ENCODE data around the gene BTNL9. TPM values are rescaled to one million over a fixed set of nuclear protein-coding genes. Genes with fewer than 3 reads are reported as not detected.

The BTNL9 gene
- total RNA-seq, 2 donors from 2014 or later = 10.7 to 20.5 TPM

GRCh38 chr5:181064987-181065386 is 24.9 kb downstream of the BTNL9 start:
- Histone ChIP-seq H3K4me3 (no peak overlapping the region), H3K27me3 (replicated peaks; ENCODE audit: insufficient read depth) (peaks cover 5% of the 10 kb centered on the region), H3K27ac (no peak overlapping the region), H3K4me1 (ENCODE audit: control insufficient read depth in 1 of 2, low read depth in 2 of 2) (no peaks in the 10 kb centered on the region), H3K36me3 (no peaks in the 10 kb centered on the region), H3K9me3 (no peaks in the 10 kb centered on the region)
- no peak for ATAC-seq (ENCODE audit: insufficient number of reproducible peaks, low FRiP score, low read depth)
- no peak for DNase-seq (ENCODE audit: low spot score)
- no peak for TF ChIP-seq CTCF (IDR thresholded peaks at IDR 0.05)

- Histone ChIP-seq H3K36me3 (no peaks in the 10 kb centered on the region), H3K4me1 (ENCODE audit: control insufficient read depth in 1 of 2, low read depth in 2 of 2) (no peaks in the 10 kb centered on the region), H3K27me3 (replicated peaks; ENCODE audit: insufficient read depth) (no peaks in the 10 kb centered on the region), H3K9me3 (no peaks in the 10 kb centered on the region), H3K4me3 (no peak overlapping the region), H3K27ac (no peak overlapping the region)
- DNase-seq (ENCODE audit: low spot score) (no peak), ATAC-seq (ENCODE audit: insufficient number of reproducible peaks, low FRiP score, low read depth) (no peak)
- TF ChIP-seq CTCF (IDR thresholded peaks at IDR 0.05) = no peak
Measured at GRCh38 chr5:181069767-181070491, 29.9 kb downstream of the BTNL9 start.

GRCh38 chr5:181070523-181070922 is 30.5 kb downstream of the BTNL9 start:
- no peaks in the 10 kb centered on the region for H3K36me3 ChIP-seq
- H3K9me3 ChIP-seq = no peaks in the 10 kb centered on the region
- ATAC-seq (ENCODE audit: insufficient number of reproducible peaks, low FRiP score, low read depth) (no peak), DNase-seq (ENCODE audit: low spot score) (no peak)
- no peak overlapping the region for H3K27ac ChIP-seq
- no peak for TF ChIP-seq CTCF (IDR thresholded peaks at IDR 0.05)
- H3K4me3 ChIP-seq = no peak overlapping the region
- no peaks in the 10 kb centered on the region for H3K27me3 ChIP-seq (replicated peaks; ENCODE audit: insufficient read depth)
- no peaks in the 10 kb centered on the region for H3K4me1 ChIP-seq (ENCODE audit: control insufficient read depth in 1 of 2, low read depth in 2 of 2)

- no peak overlapping the region for H3K27ac ChIP-seq
- no peaks in the 10 kb centered on the region for H3K4me1 ChIP-seq (ENCODE audit: control insufficient read depth in 1 of 2, low read depth in 2 of 2)
- H3K4me3 ChIP-seq = no peak overlapping the region
- TF ChIP-seq CTCF (IDR thresholded peaks at IDR 0.05) = no peak
- H3K36me3 ChIP-seq = no peaks in the 10 kb centered on the region
- no peaks in the 10 kb centered on the region for H3K27me3 ChIP-seq (replicated peaks; ENCODE audit: insufficient read depth)
- no peaks in the 10 kb centered on the region for H3K9me3 ChIP-seq
- ATAC-seq (ENCODE audit: insufficient number of reproducible peaks, low FRiP score, low read depth) (no peak), DNase-seq (ENCODE audit: low spot score) (no peak)
Measured at GRCh38 chr5:181071257-181071656, 31.2 kb downstream of the BTNL9 start.

GRCh38 chr5:181076920-181077319 is 36.9 kb downstream of the BTNL9 start:
- no peak for ATAC-seq (ENCODE audit: insufficient number of reproducible peaks, low FRiP score, low read depth)
- DNase-seq (ENCODE audit: low spot score) = no peak

More at GRCh38 chr5:181076920-181077319, 36.9 kb downstream of the BTNL9 start:
- Histone ChIP-seq H3K4me3 (no peak overlapping the region), H3K9me3 (peaks cover 9% of the 10 kb centered on the region), H3K27me3 (replicated peaks; ENCODE audit: insufficient read depth) (no peaks in the 10 kb centered on the region), H3K27ac (no peak overlapping the region), H3K4me1 (ENCODE audit: control insufficient read depth in 1 of 2, low read depth in 2 of 2) (no peaks in the 10 kb centered on the region), H3K36me3 (no peaks in the 10 kb centered on the region)
- no peak for TF ChIP-seq CTCF (IDR thresholded peaks at IDR 0.05)
